Measurements from ENCODE around the gene TRAPPC13. TPM values are rescaled to one million over a fixed set of nuclear protein-coding genes. Genes with fewer than 3 reads are reported as not detected.
A peak's percentile ranks its signal among the peaks of the same experiment; 100 is the strongest.

Gene TRAPPC13
- total RNA-seq, 4 donors from 2014 or later = 7.8 to 18.4 (median 14.4) TPM

- Histone ChIP-seq H3K27me3 (no peaks in the 10 kb centered on the region), H3K27ac (no peak overlapping the region), H3K9me3 (no peaks in the 10 kb centered on the region), H3K4me1 (no peaks in the 10 kb centered on the region), H3K36me3 (peaks cover 19% of the 10 kb centered on the region), H3K4me3 (no peak overlapping the region)
- TF ChIP-seq POLR2A (IDR thresholded peaks at IDR 0.05) (no peak), CTCF (IDR thresholded peaks at IDR 0.05) (no peak), POLR2AphosphoS5 (IDR thresholded peaks at IDR 0.05) (no peak), EP300 (IDR thresholded peaks at IDR 0.05) (no peak)
- DNase-seq (ENCODE audit: low spot score in 2 of 2) = no peak
- 86% methylated on average over 5 of the region's 5 CpGs for WGBS
Observed at GRCh38 chr5:65651144-65651543, 26.3 kb downstream of the TRAPPC13 start.

DNA sequence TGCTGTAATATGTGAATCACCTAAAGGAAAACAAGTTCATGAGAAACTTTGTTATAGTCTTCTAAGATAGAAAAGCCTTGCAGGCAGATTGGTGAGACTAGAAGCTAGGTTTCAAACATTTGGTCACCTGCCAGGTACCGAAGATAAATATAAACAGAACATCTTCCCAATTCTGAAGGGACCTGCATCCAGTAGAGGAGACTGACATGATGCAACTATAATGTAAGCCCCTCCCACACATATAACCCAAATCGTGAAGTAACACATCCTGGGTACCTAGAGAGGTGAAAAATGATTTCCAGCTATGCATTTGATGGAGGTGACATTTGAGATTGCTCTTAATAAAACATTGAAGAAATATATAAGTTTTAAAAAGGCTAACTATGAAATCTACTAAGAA is 29.9 kb downstream of the TRAPPC13 start:
- no peaks in the 10 kb centered on the region for H3K27me3 ChIP-seq
- TF ChIP-seq CTCF (IDR thresholded peaks at IDR 0.05) (no peak), EP300 (IDR thresholded peaks at IDR 0.05) (no peak), POLR2AphosphoS5 (IDR thresholded peaks at IDR 0.05) (no peak), POLR2A (IDR thresholded peaks at IDR 0.05) (no peak)
- H3K27ac ChIP-seq = no peak overlapping the region
- no peak overlapping the region for H3K4me3 ChIP-seq
- no peaks in the 10 kb centered on the region for H3K9me3 ChIP-seq
- no peak for DNase-seq (ENCODE audit: low spot score in 2 of 2)
- peaks cover 16% of the 10 kb centered on the region for H3K36me3 ChIP-seq
- H3K4me1 ChIP-seq = no peaks in the 10 kb centered on the region
- 81% methylated on average over 2 of the region's 2 CpGs for WGBS

GRCh38 chr5:65663804-65664521 is 39.1 kb downstream of the TRAPPC13 start:
- Histone ChIP-seq H3K27ac (no peak overlapping the region), H3K4me1 (no peaks in the 10 kb centered on the region), H3K27me3 (no peaks in the 10 kb centered on the region), H3K9me3 (no peaks in the 10 kb centered on the region), H3K4me3 (no peak overlapping the region), H3K36me3 (peaks cover 49% of the 10 kb centered on the region)
- no peak for DNase-seq (ENCODE audit: low spot score in 2 of 2)
- 79% methylated on average over 1 of the region's 1 CpG for WGBS
- no peak for TF ChIP-seq EP300 (IDR thresholded peaks at IDR 0.05)
- TF ChIP-seq CTCF (IDR thresholded peaks at IDR 0.05) = peak in 1 of 2 donors; percentile 28

DNA sequence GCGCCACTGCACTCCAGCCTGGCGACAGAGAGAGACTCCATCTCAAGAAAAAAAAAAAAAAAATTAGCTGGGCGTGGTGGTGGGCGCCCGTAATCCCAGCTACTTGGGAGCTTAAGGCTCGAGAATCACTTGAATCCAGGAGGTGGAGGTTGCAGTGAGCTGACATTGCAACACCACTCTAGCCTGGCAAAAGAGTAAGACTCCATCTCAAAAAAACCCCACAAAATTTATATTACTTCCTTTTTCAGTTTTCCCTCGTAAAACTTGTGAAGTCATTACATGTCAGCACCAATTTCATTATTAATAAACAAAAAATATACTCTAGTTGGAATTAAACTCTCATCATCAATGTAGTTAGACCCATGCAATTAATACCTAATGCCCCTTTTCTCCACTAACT is 43.9 kb downstream of the TRAPPC13 start:
- no peak for TF ChIP-seq CTCF (IDR thresholded peaks at IDR 0.05)
- no peak for TF ChIP-seq EP300 (IDR thresholded peaks at IDR 0.05)
- no peak for TF ChIP-seq POLR2A (IDR thresholded peaks at IDR 0.05)
- no peak for TF ChIP-seq POLR2AphosphoS5 (IDR thresholded peaks at IDR 0.05)
- H3K4me3 ChIP-seq = no peak overlapping the region
- no peak overlapping the region for H3K27ac ChIP-seq
- H3K9me3 ChIP-seq = no peaks in the 10 kb centered on the region
- no peak for DNase-seq (ENCODE audit: low spot score in 2 of 2)
- 85% methylated on average over 7 of the region's 7 CpGs for WGBS
- peaks cover 44% of the 10 kb centered on the region for H3K36me3 ChIP-seq
- H3K27me3 ChIP-seq = no peaks in the 10 kb centered on the region
- H3K4me1 ChIP-seq = no peaks in the 10 kb centered on the region

DNA sequence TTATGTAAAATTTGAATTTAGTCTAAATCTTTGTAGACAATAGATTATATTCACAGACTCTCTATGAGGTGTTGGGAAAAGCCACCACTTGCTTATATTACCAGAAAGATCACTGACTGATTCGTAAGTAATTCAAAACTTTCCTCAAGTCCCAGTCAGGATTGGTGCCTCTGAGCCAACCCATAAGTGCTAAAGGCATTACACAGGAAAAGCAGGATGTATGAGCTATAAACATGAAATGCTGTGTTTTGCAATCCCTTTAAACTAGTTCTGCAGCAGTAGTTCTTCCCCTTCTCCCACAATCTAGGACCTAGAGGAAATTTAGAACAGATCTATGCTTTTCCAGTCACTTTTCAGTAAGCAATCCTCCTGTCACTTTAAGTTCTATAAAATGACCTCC is 48.0 kb downstream of the TRAPPC13 start:
- TF ChIP-seq POLR2AphosphoS5 (IDR thresholded peaks at IDR 0.05) (no peak), POLR2A (IDR thresholded peaks at IDR 0.05) (no peak), EP300 (IDR thresholded peaks at IDR 0.05) (no peak), CTCF (IDR thresholded peaks at IDR 0.05) (no peak)
- H3K27ac ChIP-seq = no peak overlapping the region
- 92% methylated on average over 1 of the region's 1 CpG for WGBS

More for the DNA sequence above, 48.0 kb downstream of the TRAPPC13 start:
- no peaks in the 10 kb centered on the region for H3K9me3 ChIP-seq
- no peak overlapping the region for H3K4me3 ChIP-seq
- no peak for DNase-seq (ENCODE audit: low spot score in 2 of 2)
- H3K4me1 ChIP-seq = no peaks in the 10 kb centered on the region
- no peaks in the 10 kb centered on the region for H3K27me3 ChIP-seq
- H3K36me3 ChIP-seq = peaks cover 27% of the 10 kb centered on the region
